H1 (cell line): Measurements from ENCODE around the gene UBC. TPM values are rescaled to one million over a fixed set of nuclear protein-coding genes. Genes with fewer than 3 reads are reported as not detected.

Experiments
- CHD7 ChIP-seq: fragments of 300-600 bp; sonication (generic); IDR thresholded peaks from 2 replicates; pipeline ENCODE4 v1.7.1; 2012; ENCODE audit warnings: low read length, moderate library complexity, mild to moderate bottlenecking, inconsistent platforms; ENCODE audit not compliant: insufficient replicate concordance
- JUND ChIP-seq: IDR thresholded peaks from 2 replicates; pipeline ENCODE4 v1.6.1; 2011; ENCODE audit warnings: mild to moderate bottlenecking, improper control_type of control experiment, low read length
- KDM1A ChIP-seq: fragments of 200-600, 300-600 bp; sonication (generic); IDR thresholded peaks from 2 replicates; pipeline ENCODE4 v1.7.1; 2016; ENCODE audit warnings: mild to moderate bottlenecking, low read length, borderline replicate concordance
- TBP ChIP-seq: IDR thresholded peaks from 2 replicates; pipeline ENCODE4 v1.6.1; 2011; ENCODE audit warnings: low read depth, low read length, improper control_type of control experiment
- polyA plus RNA-seq, 7 experiments: library from polyadenylated mRNA; depleted of rRNA in 3 of 7; stranded (reverse) in 5 of 7; unstranded in 2 of 7; fragments of >200 nt in 5 of 7; fragments of 200-250 nt in 2 of 7; gene quantifications; 1 replicate in 5 of 7; 2 replicates in 1 of 7; 4 replicates in 1 of 7; pipeline versions ENCODE4 v1.2.1 to v1.2.3, GENCODE V29; 2011 to 2013; ENCODE audit warnings: missing spikeins in 2 of 7, mixed read lengths in 2 of 7
- total RNA-seq: library from RNA; stranded (reverse); fragmentation: NEBNext Ultra II Directional; extraction: Animal tissue kit (Norgen Biotek cat#: 25700); gene quantifications from 2 replicates; pipeline ENCODE4 v1.2.1, GENCODE V29; 2021
- TF ChIP-seq, protein P1 (sequence below): IDR thresholded peaks from 2 replicates; pipeline ENCODE4 v1.6.1; 2011; ENCODE audit warnings: low read depth, mild to moderate bottlenecking, low read length; ENCODE audit not compliant: insufficient read depth

Gene UBC
- total and polyA plus RNA-seq, 2 of the 8 experiments (the other 6 are each of a cell fraction or from before 2014, with no cell fraction given) = 559 to 749 TPM

GRCh38 chr12:124913474-124914391, 717 bp downstream of the UBC start (continued):
- TF ChIP-seq CHD7 (no peak), KDM1A (no peak), JUND (peak; percentile 86), TBP (peak; percentile 67)
- TF ChIP-seq, protein P1, sequence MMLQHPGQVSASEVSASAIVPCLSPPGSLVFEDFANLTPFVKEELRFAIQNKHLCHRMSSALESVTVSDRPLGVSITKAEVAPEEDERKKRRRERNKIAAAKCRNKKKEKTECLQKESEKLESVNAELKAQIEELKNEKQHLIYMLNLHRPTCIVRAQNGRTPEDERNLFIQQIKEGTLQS = 0 out of 2 replicates have a peak, but pooled peaks have one; percentile 20
